ENCODE data around the gene GDF9.

GDF9 gene

DNA sequence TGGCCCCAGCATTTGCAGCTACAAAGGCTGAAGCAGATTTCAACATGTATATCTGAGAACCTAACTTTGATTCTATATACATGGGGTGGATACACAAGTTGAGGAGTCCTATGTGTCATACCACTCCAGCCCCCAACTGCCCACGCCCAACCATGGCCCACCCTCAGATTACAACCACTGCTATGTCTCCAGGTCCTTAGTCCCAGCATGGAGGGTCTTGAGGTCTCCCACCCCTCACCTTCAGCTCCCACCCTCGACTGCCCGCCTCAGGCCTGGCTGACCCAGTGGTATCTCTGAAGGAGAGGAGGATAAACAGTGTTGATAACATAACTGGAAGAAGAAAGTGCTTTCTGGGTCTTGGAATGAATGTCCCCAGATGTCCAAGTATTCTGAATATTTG lies 44.9 kb downstream of the GDF9 start:
- H3K9ac ChIP-seq (ENCODE audit: low read depth in 1 of 2, low read length in 2 of 2): no peak overlapping the region
- H3K4me1 ChIP-seq (ENCODE audit: control insufficient read depth in 2 of 2, insufficient read depth in 2 of 2, low read length in 2 of 2): peaks cover 2 to 14% of the 10 kb centered on the region in 2 donors
- no peak overlapping the region for H3K4me3 ChIP-seq (ENCODE audit: low read length in 2 of 2)
- peaks cover 0 to 2% of the 10 kb centered on the region in 2 donors for H3K27me3 ChIP-seq (ENCODE audit: control insufficient read depth in 2 of 2, insufficient read depth in 2 of 2, low read length in 2 of 2)
- H3K27ac ChIP-seq (ENCODE audit: low read depth in 2 of 2, low read length in 2 of 2): no peak overlapping the region
- peaks cover 14 to 15% of the 10 kb centered on the region in 2 donors for H3K36me3 ChIP-seq (ENCODE audit: control insufficient read depth in 2 of 2, insufficient read depth in 2 of 2, low read length in 2 of 2)
- no peaks in the 10 kb centered on the region for H3K9me3 ChIP-seq (ENCODE audit: control insufficient read depth in 2 of 2, low read length in 2 of 2)

DNA sequence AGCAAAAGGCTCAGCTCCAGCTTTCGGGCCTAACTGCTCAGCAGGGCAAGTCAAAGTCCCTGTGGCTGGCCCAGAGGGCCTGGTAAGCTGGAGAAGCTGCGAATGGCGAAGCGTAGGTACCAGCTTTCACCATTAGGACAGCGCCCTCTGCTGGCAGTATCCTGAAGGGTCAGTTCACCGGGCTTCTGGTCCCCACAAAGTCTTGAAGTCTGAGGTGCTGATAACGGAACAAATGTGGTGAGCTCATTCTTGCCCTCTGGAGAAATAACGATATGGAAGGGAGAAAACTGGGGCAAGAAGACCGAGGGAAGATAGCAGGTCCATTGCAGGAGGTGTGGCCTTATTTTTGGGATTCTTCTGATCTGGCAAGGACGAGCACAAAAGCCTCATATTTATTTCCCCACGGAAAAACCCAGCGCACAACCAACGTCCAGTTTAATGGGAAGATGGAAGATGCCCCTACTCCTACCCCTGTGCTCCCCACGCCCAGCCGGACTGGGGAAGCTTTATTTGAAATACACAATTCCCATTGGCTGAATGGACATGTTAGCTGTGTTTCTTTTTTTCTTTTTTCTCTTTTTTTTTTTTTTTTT lies 46.0 kb downstream of the GDF9 start:
- H3K27me3 ChIP-seq (ENCODE audit: control insufficient read depth in 2 of 2, insufficient read depth in 2 of 2, low read length in 2 of 2): peaks cover 0 to 2% of the 10 kb centered on the region in 2 donors
- peaks cover 10 to 14% of the 10 kb centered on the region in 2 donors for H3K36me3 ChIP-seq (ENCODE audit: control insufficient read depth in 2 of 2, insufficient read depth in 2 of 2, low read length in 2 of 2)
- H3K9ac ChIP-seq (ENCODE audit: low read depth in 1 of 2, low read length in 2 of 2): peak overlapping the region in 1 of 2 donors; percentile 10
- H3K9me3 ChIP-seq (ENCODE audit: control insufficient read depth in 2 of 2, low read length in 2 of 2): no peaks in the 10 kb centered on the region
- H3K27ac ChIP-seq (ENCODE audit: low read depth in 2 of 2, low read length in 2 of 2): peak overlapping the region in 1 of 2 donors; percentile 5
- peaks cover 2 to 16% of the 10 kb centered on the region in 2 donors for H3K4me1 ChIP-seq (ENCODE audit: control insufficient read depth in 2 of 2, insufficient read depth in 2 of 2, low read length in 2 of 2)
- H3K4me3 ChIP-seq (ENCODE audit: low read length in 2 of 2): no peak overlapping the region

DNA sequence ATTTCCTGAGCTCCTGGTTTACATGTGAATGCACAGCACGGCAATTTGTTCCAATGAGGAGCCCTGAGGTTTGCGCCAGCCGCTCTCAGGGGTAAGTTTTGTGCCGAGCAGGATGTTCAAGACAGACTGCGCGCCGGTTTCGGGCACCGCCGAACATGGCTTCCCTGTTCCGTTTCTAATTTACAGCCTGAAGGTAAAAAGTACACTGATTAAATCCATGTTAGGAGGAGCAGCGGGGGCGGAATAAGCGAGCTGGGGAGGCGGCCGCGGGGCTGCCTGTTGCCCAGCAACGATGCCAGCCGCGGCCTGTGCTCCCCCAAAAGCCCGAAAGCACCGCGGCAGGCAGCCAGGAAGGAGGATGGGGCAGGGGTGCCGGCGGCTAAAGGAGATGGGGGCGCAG lies 46.8 kb downstream of the GDF9 start:
- Histone ChIP-seq H3K9ac (ENCODE audit: low read depth in 1 of 2, low read length in 2 of 2) (peak overlapping the region in 1 of 2 donors; percentile 36), H3K9me3 (ENCODE audit: control insufficient read depth in 2 of 2, low read length in 2 of 2) (no peaks in the 10 kb centered on the region), H3K27me3 (ENCODE audit: control insufficient read depth in 2 of 2, insufficient read depth in 2 of 2, low read length in 2 of 2) (peaks cover 0 to 2% of the 10 kb centered on the region in 2 donors), H3K4me1 (ENCODE audit: control insufficient read depth in 2 of 2, insufficient read depth in 2 of 2, low read length in 2 of 2) (peaks cover 7 to 18% of the 10 kb centered on the region in 2 donors), H3K27ac (ENCODE audit: low read depth in 2 of 2, low read length in 2 of 2) (peak overlapping the region in 1 of 2 donors; percentile 21), H3K36me3 (ENCODE audit: control insufficient read depth in 2 of 2, insufficient read depth in 2 of 2, low read length in 2 of 2) (peaks cover 5 to 7% of the 10 kb centered on the region in 2 donors), H3K4me3 (ENCODE audit: low read length in 2 of 2) (peak overlapping the region in 1 of 2 donors; percentile 38)

DNA sequence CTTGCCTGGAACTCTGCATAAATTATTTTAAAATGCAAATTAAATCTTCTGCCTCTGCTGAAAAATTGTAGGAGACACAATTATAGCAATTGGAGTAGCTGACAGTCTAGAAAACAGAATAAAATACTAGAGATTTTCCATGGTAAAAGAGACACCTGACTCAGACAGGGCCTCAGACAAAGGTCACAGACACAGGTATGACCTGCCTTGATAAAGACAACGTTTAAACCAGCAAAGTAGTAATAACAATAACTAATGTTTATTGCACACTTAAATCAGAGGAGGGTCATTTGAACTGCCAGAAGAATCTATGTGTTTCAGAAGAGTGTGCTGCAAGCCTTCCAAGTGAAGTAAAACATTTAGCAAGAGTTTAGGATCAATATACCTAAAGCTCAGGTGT lies 49.3 kb downstream of the GDF9 start:
- Histone ChIP-seq H3K27ac (ENCODE audit: low read depth in 2 of 2, low read length in 2 of 2) (no peak overlapping the region), H3K4me1 (ENCODE audit: control insufficient read depth in 2 of 2, insufficient read depth in 2 of 2, low read length in 2 of 2) (peaks cover 7 to 18% of the 10 kb centered on the region in 2 donors), H3K9ac (ENCODE audit: low read depth in 1 of 2, low read length in 2 of 2) (no peak overlapping the region), H3K9me3 (ENCODE audit: control insufficient read depth in 2 of 2, low read length in 2 of 2) (no peaks in the 10 kb centered on the region), H3K4me3 (ENCODE audit: low read length in 2 of 2) (no peak overlapping the region), H3K27me3 (ENCODE audit: control insufficient read depth in 2 of 2, insufficient read depth in 2 of 2, low read length in 2 of 2) (peaks cover 0 to 2% of the 10 kb centered on the region in 2 donors), H3K36me3 (ENCODE audit: control insufficient read depth in 2 of 2, insufficient read depth in 2 of 2, low read length in 2 of 2) (no peaks in the 10 kb centered on the region)

DNA sequence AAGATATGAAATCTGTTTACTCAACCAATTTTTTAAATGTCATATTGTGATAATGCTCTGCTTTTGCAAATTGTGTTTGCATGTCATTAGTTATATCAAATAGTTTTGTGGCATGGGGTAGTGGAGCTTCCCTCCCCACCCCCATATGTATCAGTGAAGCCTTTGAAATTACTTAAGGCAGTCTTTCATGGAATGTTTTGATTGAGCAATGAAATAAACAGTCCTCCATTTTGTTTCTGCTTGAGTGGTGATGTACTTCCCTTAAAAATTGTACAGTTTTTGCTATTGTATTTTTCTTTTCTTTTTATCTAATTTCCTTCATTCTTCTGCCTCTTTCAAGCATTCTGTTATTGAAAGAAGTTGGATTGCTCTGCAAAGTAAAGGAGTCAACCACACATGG lies 49.7 kb downstream of the GDF9 start:
- peaks cover 7 to 18% of the 10 kb centered on the region in 2 donors for H3K4me1 ChIP-seq (ENCODE audit: control insufficient read depth in 2 of 2, insufficient read depth in 2 of 2, low read length in 2 of 2)
- no peaks in the 10 kb centered on the region for H3K36me3 ChIP-seq (ENCODE audit: control insufficient read depth in 2 of 2, insufficient read depth in 2 of 2, low read length in 2 of 2)
- H3K27me3 ChIP-seq (ENCODE audit: control insufficient read depth in 2 of 2, insufficient read depth in 2 of 2, low read length in 2 of 2): peaks cover 2 to 3% of the 10 kb centered on the region in 2 donors
- H3K9me3 ChIP-seq (ENCODE audit: control insufficient read depth in 2 of 2, low read length in 2 of 2): no peaks in the 10 kb centered on the region
- no peak overlapping the region for H3K4me3 ChIP-seq (ENCODE audit: low read length in 2 of 2)
- no peak overlapping the region for H3K9ac ChIP-seq (ENCODE audit: low read depth in 1 of 2, low read length in 2 of 2)
- H3K27ac ChIP-seq (ENCODE audit: low read depth in 2 of 2, low read length in 2 of 2): no peak overlapping the region

DNA sequence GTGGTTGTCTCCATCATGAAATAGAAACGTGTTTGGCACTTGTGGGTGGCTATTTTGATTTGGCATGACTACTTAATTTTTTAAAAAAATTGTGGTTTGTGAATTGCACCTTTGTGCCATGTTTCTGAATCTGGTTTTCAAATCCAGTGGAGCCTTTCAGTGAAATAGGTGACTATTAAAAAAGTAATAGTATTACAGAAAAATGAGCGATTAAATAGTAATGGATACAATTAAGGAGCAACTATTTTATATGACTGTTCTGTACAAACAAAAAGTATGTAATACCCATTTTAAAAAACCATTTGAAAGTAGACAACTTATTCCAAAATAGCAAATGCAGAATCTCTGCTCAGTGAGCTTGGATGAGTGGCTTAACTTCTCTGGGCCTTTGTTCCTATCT lies 50.2 kb downstream of the GDF9 start:
- peaks cover 2 to 3% of the 10 kb centered on the region in 2 donors for H3K27me3 ChIP-seq (ENCODE audit: control insufficient read depth in 2 of 2, insufficient read depth in 2 of 2, low read length in 2 of 2)
- peaks cover 7 to 18% of the 10 kb centered on the region in 2 donors for H3K4me1 ChIP-seq (ENCODE audit: control insufficient read depth in 2 of 2, insufficient read depth in 2 of 2, low read length in 2 of 2)
- no peak overlapping the region for H3K4me3 ChIP-seq (ENCODE audit: low read length in 2 of 2)
- no peak overlapping the region for H3K9ac ChIP-seq (ENCODE audit: low read depth in 1 of 2, low read length in 2 of 2)
- H3K36me3 ChIP-seq (ENCODE audit: control insufficient read depth in 2 of 2, insufficient read depth in 2 of 2, low read length in 2 of 2): no peaks in the 10 kb centered on the region
- no peaks in the 10 kb centered on the region for H3K9me3 ChIP-seq (ENCODE audit: control insufficient read depth in 2 of 2, low read length in 2 of 2)
- H3K27ac ChIP-seq (ENCODE audit: low read depth in 2 of 2, low read length in 2 of 2): no peak overlapping the region

DNA sequence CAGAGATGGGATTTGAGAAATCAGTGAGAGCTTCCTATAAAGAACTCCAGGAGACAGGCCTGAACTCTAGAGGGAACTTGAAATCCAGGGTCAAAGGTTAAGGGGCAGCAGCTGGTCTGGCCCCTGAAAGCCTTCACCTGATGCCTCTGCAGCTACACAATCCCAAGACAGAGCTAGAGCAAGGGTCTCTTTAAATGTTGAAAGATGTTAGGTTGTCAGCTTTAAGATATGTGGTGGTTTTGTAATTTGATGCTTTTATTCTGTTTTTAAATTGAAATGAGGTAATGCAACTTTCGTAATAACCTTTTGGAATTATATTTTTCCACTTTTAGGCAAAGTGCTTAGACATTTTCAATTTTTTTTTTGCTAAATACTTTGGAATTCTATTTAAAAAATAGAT lies 50.8 kb downstream of the GDF9 start:
- no peaks in the 10 kb centered on the region for H3K9me3 ChIP-seq (ENCODE audit: control insufficient read depth in 2 of 2, low read length in 2 of 2)
- H3K4me1 ChIP-seq (ENCODE audit: control insufficient read depth in 2 of 2, insufficient read depth in 2 of 2, low read length in 2 of 2): peaks cover 7 to 18% of the 10 kb centered on the region in 2 donors
- H3K9ac ChIP-seq (ENCODE audit: low read depth in 1 of 2, low read length in 2 of 2): no peak overlapping the region
- H3K4me3 ChIP-seq (ENCODE audit: low read length in 2 of 2): no peak overlapping the region
- H3K36me3 ChIP-seq (ENCODE audit: control insufficient read depth in 2 of 2, insufficient read depth in 2 of 2, low read length in 2 of 2): no peaks in the 10 kb centered on the region
- H3K27me3 ChIP-seq (ENCODE audit: control insufficient read depth in 2 of 2, insufficient read depth in 2 of 2, low read length in 2 of 2): peaks cover 2 to 3% of the 10 kb centered on the region in 2 donors
- H3K27ac ChIP-seq (ENCODE audit: low read depth in 2 of 2, low read length in 2 of 2): no peak overlapping the region

DNA sequence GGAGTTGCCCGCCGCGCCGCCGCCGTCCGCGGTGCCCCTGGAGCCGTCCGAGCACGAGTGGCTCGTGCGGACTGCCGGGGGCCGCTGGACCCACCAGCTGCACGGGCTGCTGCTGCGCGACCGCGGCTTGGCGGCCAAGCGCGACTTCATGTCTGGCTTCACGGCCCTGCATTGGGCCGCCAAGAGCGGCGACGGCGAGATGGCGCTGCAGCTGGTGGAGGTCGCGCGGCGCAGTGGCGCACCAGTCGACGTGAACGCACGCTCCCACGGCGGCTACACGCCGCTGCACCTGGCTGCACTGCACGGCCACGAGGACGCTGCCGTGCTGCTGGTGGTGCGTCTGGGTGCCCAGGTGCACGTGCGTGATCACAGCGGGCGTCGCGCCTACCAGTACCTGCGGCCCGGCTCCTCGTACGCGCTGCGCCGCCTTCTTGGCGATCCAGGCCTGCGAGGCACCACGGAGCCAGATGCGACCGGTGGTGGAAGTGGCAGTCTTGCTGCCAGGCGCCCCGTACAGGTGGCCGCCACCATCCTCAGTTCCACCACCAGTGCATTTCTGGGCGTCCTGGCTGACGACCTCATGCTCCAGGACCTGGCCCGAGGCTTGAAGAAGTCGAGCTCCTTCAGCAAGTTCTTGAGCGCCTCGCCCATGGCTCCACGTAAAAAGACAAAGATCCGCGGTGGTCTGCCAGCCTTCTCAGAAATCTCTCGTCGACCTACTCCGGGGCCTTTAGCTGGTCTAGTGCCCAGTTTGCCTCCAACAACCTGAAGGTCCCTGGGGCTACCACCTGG lies 51.6 kb downstream of the GDF9 start:
- H3K9me3 ChIP-seq (ENCODE audit: control insufficient read depth in 2 of 2, low read length in 2 of 2): no peaks in the 10 kb centered on the region
- no peak overlapping the region for H3K27ac ChIP-seq (ENCODE audit: low read depth in 2 of 2, low read length in 2 of 2)
- peak overlapping the region in 1 of 2 donors; percentile 72 for H3K4me3 ChIP-seq (ENCODE audit: low read length in 2 of 2)
- H3K36me3 ChIP-seq (ENCODE audit: control insufficient read depth in 2 of 2, insufficient read depth in 2 of 2, low read length in 2 of 2): no peaks in the 10 kb centered on the region
- H3K4me1 ChIP-seq (ENCODE audit: control insufficient read depth in 2 of 2, insufficient read depth in 2 of 2, low read length in 2 of 2): peaks cover 7 to 13% of the 10 kb centered on the region in 2 donors
- H3K9ac ChIP-seq (ENCODE audit: low read depth in 1 of 2, low read length in 2 of 2): peak overlapping the region in 1 of 2 donors; percentile 94
- peaks cover 0 to 3% of the 10 kb centered on the region in 2 donors for H3K27me3 ChIP-seq (ENCODE audit: control insufficient read depth in 2 of 2, insufficient read depth in 2 of 2, low read length in 2 of 2)

DNA sequence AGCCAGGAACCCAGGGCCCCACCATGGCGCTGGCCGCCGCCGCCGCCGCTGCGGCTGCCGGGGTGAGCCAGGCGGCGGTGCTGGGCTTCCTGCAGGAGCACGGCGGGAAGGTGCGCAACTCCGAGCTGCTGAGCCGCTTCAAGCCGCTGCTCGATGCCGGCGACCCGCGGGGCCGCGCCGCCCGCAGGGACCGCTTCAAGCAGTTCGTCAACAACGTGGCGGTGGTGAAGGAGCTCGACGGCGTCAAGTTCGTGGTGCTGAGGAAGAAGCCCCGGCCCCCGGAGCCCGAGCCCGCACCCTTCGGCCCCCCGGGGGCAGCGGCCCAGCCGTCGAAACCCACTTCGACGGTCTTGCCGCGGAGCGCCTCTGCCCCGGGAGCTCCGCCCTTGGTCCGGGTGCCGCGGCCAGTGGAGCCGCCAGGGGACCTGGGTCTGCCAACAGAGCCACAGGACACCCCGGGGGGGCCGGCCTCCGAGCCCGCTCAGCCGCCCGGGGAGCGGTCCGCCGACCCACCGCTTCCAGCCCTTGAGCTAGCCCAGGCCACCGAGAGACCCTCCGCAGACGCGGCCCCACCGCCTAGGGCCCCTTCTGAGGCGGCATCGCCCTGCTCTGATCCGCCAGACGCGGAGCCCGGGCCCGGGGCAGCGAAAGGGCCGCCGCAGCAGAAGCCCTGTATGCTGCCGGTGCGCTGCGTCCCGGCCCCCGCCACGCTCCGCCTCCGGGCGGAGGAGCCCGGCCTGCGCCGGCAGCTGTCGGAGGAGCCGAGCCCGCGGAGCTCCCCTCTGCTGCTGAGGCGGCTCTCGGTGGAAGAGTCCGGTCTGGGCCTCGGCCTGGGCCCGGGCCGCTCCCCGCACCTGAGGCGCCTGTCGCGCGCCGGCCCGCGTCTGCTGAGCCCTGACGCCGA lies 52.4 kb downstream of the GDF9 start:
- H3K36me3 ChIP-seq (ENCODE audit: control insufficient read depth in 2 of 2, insufficient read depth in 2 of 2, low read length in 2 of 2): no peaks in the 10 kb centered on the region
- peaks cover 0 to 3% of the 10 kb centered on the region in 2 donors for H3K27me3 ChIP-seq (ENCODE audit: control insufficient read depth in 2 of 2, insufficient read depth in 2 of 2, low read length in 2 of 2)
- peaks cover 10 to 11% of the 10 kb centered on the region in 2 donors for H3K4me1 ChIP-seq (ENCODE audit: control insufficient read depth in 2 of 2, insufficient read depth in 2 of 2, low read length in 2 of 2)
- H3K9ac ChIP-seq (ENCODE audit: low read depth in 1 of 2, low read length in 2 of 2): peak overlapping the region; percentile 56 to 94
- peak overlapping the region; percentile 86 to 89 for H3K27ac ChIP-seq (ENCODE audit: low read depth in 2 of 2, low read length in 2 of 2)
- H3K9me3 ChIP-seq (ENCODE audit: control insufficient read depth in 2 of 2, low read length in 2 of 2): no peaks in the 10 kb centered on the region
- H3K4me3 ChIP-seq (ENCODE audit: low read length in 2 of 2): peak overlapping the region; percentile 69 to 72

All from mucosa of rectum (tissue), 2 donors.